ENCODE results near the gene SERPIND1.
"Not testable (repeated sequence)": the region's sequence is repeated elsewhere in the genome, so short reads cannot be mapped to it uniquely, and the experiment has no call there.

SERPIND1 gene, protein sequence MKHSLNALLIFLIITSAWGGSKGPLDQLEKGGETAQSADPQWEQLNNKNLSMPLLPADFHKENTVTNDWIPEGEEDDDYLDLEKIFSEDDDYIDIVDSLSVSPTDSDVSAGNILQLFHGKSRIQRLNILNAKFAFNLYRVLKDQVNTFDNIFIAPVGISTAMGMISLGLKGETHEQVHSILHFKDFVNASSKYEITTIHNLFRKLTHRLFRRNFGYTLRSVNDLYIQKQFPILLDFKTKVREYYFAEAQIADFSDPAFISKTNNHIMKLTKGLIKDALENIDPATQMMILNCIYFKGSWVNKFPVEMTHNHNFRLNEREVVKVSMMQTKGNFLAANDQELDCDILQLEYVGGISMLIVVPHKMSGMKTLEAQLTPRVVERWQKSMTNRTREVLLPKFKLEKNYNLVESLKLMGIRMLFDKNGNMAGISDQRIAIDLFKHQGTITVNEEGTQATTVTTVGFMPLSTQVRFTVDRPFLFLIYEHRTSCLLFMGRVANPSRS

GRCh38 chr22:20773793-20774212 is at the start of gene SERPIND1:
Gene SERPIND1, plus strand, starts transcription at chr22:20774113. Its CDS starts 5,200 bp downstream, at chr22:20779313.
- DNase-seq, result no peak

DNA sequence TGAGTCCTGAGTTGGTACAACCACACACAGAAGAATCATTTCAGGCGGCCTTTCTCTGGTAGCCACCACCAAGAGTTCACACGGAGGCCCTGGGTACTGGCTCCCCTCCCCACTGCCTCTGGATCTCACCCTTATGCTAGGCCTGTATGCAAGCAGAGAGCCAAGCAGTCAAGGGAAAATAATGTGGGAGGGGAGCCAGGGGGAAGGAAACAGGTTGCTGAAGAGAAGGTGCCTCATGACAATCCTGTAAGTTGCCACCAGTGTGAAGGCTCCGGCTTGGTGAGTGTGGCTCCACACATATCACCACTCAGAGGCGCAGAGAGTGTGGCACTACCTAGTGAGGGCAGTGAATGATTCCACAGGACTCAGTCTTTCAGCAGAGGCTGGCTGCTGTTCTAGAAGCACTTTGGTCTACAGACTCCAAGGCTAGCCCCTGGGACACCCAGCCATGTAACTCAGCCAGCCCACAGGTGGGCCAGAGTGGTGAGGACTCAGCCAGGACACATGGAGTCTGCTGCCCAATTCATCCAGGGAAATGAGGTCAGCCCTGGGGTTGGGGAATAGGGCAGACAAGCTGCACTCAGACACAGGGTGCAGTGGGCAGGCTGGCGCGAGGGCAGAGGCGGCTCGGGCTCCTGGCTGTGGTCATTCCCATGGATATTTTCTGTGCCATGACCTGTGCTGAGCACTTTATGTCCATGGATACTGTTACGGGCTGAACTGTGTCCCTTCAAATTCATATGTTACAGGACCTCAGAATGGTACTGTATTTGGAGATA is 49.0 kb upstream of the SERPIND1 start:
- no peak for DNase-seq

DNA sequence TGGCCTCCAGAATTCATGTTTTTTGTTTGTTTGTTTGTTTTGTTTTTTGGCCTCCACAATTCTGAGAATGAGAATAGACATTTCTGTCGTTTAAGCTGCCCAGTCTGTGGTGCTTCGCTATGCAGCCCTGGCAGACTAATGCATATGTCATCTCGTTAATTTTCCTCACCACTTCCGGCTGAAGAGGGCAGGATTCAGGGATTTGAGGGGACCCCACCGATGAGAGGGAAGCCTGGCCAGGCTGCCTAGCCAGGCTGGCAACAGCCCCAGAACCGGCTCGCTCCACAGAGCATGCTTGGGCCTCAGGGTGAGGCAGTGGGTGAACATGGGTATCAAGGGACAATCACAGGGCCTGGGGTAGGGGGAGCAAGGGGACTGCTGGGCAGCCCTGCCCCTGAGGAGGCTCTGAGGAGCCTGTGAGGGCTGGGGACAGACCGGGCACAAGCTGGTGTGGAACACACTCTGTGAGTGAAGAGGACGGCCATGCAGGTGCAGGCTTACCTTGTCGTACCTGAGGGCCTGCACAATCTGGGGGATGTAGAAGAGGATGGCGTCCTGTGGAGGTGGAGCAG is 47.8 kb upstream of the SERPIND1 start:
- DNase-seq, result no peak

- no peak for DNase-seq
Observed at GRCh38 chr22:20727118-20728015, 46.5 kb upstream of the SERPIND1 start.

DNA sequence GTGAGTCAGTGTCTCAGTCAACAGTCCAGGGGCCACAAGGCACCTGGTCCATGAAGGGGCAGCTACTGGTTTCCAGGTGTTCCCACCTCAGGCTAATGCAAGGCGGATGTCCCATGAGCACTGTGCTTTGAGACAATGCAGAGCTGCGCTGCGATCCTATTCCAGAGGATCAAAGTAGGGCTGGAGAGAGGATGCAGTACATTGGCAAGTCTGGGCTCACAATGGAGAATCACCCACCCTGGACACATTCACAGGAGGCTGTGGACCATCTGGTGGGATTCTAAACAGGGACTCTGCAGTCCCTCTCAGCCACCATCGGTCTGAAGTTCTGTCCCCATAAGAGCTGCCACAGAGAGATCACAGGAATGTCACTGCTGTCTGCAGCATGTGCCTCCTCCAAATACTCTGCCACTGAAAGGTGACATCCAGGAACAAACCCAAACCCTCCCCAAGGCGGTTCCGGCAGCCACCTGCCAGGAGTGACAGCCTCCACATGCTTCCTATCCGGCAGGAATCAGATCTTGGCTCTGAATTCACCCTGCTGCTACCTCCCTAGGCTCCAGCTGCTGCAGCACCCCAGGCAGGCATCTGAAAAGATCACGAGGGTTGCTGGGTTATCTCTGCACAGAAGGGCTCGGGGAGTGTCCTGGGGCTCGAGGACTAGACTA is 45.3 kb upstream of the SERPIND1 start:
- DNase-seq, result no peak

- DNase-seq, result no peak
Observed at GRCh38 chr22:20729194-20729593, 44.7 kb upstream of the SERPIND1 start.

GRCh38 chr22:20732431-20732830 is 41.5 kb upstream of the SERPIND1 start:
- not testable (repeated sequence) for DNase-seq

GRCh38 chr22:20735356-20736162 is 38.4 kb upstream of the SERPIND1 start:
- DNase-seq, result not testable (repeated sequence)

GRCh38 chr22:20736891-20737290 is 37.0 kb upstream of the SERPIND1 start:
- DNase-seq, result not testable (repeated sequence)

- DNase-seq, result no peak
Observed at GRCh38 chr22:20738394-20739089, 35.4 kb upstream of the SERPIND1 start.

GRCh38 chr22:20740222-20740951 is 33.5 kb upstream of the SERPIND1 start:
- DNase-seq, result no peak

GRCh38 chr22:20741008-20741633 is 32.8 kb upstream of the SERPIND1 start:
- no peak for DNase-seq

GRCh38 chr22:20741634-20742581 is 32.0 kb upstream of the SERPIND1 start:
- no peak for DNase-seq

- DNase-seq, result no peak
Observed at GRCh38 chr22:20742764-20743163, 31.1 kb upstream of the SERPIND1 start.

DNA sequence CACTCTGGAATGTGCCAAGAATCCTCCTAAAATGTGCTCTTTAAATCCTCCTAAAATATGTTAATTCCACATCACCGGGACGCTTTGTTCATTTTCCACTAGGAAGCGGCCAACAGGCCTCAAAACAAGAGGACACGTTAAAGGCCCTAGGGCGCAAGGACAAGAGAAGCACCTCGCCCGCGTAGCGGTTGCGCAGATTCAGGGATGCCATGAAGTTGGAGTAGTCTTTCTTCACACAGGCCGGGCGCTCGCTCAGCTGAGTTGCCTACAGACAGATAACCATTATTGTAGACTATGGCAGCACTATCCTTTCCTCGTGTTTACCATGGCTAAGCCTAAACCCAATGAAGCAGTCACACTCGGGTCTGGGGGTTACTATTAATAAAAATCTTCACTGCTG is 29.5 kb upstream of the SERPIND1 start:
- DNase-seq, result no peak

- DNase-seq, result no peak
Observed at GRCh38 chr22:20745119-20745518, 28.8 kb upstream of the SERPIND1 start.

DNA sequence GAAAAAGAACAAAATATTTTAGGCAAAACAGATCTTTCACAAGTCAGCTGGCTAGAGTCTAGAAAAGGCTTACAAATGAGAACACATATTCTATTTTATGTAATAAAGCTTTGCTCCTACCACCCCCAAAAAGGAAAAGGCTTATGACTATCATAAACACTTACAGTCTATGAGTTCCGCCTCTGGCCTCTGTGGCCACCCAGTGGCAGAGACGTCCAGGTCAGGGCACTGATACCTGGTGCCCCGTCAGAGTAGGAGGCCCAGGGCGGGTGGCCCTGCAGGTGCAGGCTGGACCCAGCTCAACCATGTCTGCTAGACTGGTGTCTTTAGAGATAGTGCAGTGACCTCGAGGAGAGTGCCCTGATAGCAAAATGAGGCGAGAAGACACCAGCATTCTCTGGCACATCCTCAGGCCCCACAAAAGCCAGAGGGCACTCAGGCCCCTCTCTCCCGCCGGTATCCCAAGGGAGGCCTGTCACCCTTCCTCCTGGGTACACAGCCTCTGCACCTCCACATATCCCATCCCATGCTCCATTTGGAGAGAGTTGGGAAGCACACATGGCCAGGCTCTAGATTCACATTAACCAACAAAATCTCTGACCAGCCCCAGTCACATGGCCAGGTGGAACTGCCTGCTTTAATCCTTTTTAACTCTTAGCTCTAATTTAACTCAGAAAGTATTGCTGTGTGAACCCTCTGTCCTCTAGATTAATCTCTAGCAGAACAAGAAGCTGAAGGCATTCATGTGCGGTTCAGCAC is 27.3 kb upstream of the SERPIND1 start:
- DNase-seq, result no peak
